Measurements from ENCODE around the gene FAM174A. TPM values are rescaled to one million over a fixed set of nuclear protein-coding genes. Genes with fewer than 3 reads are reported as not detected.

The FAM174A gene
- total and polyA plus RNA-seq, 2 donors (not counting 3 experiments of a cell fraction or from before 2014, with no cell fraction given) = 11.8 to 15.2 TPM

DNA sequence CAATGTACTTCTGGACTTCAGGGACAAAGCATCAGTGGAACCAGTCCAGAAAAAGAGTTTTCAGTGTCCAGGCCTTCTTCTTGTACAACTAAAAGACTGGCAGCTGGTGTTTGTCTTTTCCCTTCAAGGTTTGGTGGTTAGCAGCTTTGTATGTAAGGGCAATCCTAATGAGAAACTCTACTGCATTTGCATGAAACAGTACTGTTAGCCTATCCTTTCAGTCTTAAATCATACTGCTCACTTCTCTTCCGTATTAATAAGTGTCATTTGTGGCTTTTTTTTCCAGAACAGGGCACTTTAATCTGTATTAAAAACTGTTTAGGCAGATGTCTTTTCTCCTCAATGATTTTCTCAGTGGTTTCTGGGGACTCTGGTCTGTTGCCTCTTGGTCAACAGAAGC, 48.9 kb downstream of the FAM174A start:
- dilution Hi-C loops (cut with MboI; ENCODE audit: extremely low pct_ligation_motif_present, low sequenced_read_pairs) = no loop called here
- POLR2A ChIA-PET = no interaction called here
- no TSS peak for BruUV-seq (replicated peaks)
- H3K36me3 ChIP-seq (ENCODE audit: control insufficient read depth in 2 of 2, extremely low read depth in 1 of 2, insufficient read depth in 2 of 2, low read length in 2 of 2) = no peaks in the 10 kb centered on the region
- CTCF ChIA-PET = interaction anchor here (0.8 kb wide), 1 partner anchor 11 kb away, joined by 3 read pairs; no protein-coding TSS in a partner anchor
- intact Hi-C loops (cut with micrococcal nuclease) = no loop called here
- H3K79me2 ChIP-seq (ENCODE audit: control insufficient read depth, insufficient read depth, low read length) = no peaks in the 10 kb centered on the region
- TF ChIP-seq EZH2 (IDR thresholded peaks at IDR 0.05; ENCODE audit: borderline replicate concordance, low read depth, low read length, severe bottlenecking) (no peak), MAX (IDR thresholded peaks at IDR 0.05; ENCODE audit: insufficient read depth, insufficient read length) (no peak), CTCF (IDR thresholded peaks at IDR 0.05; ENCODE audit: extremely low read depth in 1 of 2, insufficient read depth in 1 of 2, low read depth in 1 of 2, low read length in 2 of 2) (no peak), POLR2AphosphoS5 (IDR thresholded peaks at IDR 0.05; ENCODE audit: insufficient read depth, low read depth, low read length) (no peak), GATA2 (IDR thresholded peaks at IDR 0.05; ENCODE audit: insufficient read depth, insufficient read length, low read depth, low read length) (no peak), FOS (IDR thresholded peaks at IDR 0.05; ENCODE audit: borderline replicate concordance, insufficient read depth, low read length) (no peak), MYC (IDR thresholded peaks at IDR 0.05; ENCODE audit: low read depth, low read length) (no peak), POLR2A (IDR thresholded peaks at IDR 0.05; ENCODE audit: low read depth, low read length) (no peak), JUN (IDR thresholded peaks at IDR 0.05; ENCODE audit: borderline replicate concordance, insufficient read depth, insufficient read length, low read depth) (no peak)
- H3K4me2 ChIP-seq (ENCODE audit: insufficient read depth, low read length) = no peak overlapping the region
- H3K9me3 ChIP-seq (replicated peaks; ENCODE audit: control insufficient read depth, insufficient read depth, low read length) = no peaks in the 10 kb centered on the region
- H3K9ac ChIP-seq (replicated peaks; ENCODE audit: extremely low read depth, insufficient read depth, low read length) = no peak overlapping the region
- H2AFZ ChIP-seq (ENCODE audit: low read depth, low read length) = no peak overlapping the region
- H4K20me1 ChIP-seq (replicated peaks; ENCODE audit: control insufficient read depth, extremely low read depth, insufficient read depth, low read length) = no peaks in the 10 kb centered on the region
- DNase-seq (ENCODE audit: low read depth, low spot score) (no peak), FAIRE-seq (no peak)
- no peaks in the 10 kb centered on the region for H3K4me1 ChIP-seq (ENCODE audit: control insufficient read depth, extremely low read depth, insufficient read depth, low read length)
- no peak overlapping the region for H3K4me3 ChIP-seq (replicated peaks in 1 of 3; ENCODE audit: insufficient read depth in 1 of 3, low read depth in 1 of 3, low read length in 3 of 3)
- no peak overlapping the region for H3K27ac ChIP-seq (ENCODE audit: insufficient read depth, low read depth, low read length)
- no peaks in the 10 kb centered on the region for H3K27me3 ChIP-seq (ENCODE audit: control insufficient read depth in 2 of 2, insufficient read depth in 2 of 2, low read length in 2 of 2)
- H3K9me1 ChIP-seq (replicated peaks; ENCODE audit: control insufficient read depth, extremely low read depth, insufficient read depth, low read length) = no peaks in the 10 kb centered on the region
